HEK293T (cell line): Measurements from ENCODE around the gene PRKCH.

Source experiments
- CTCF ChIA-PET: fragments of 350-600 bp; formaldehyde crosslinking; extraction: SDS; loops from one replicate; lab custom pipeline; 2021; ENCODE audit warnings: antibody characterized with exemption, inconsistent platforms; lab: Yijun Ruan, JAX
- POLR2A ChIA-PET: fragments of 350-600 bp; formaldehyde crosslinking; extraction: SDS; loops from one replicate; lab custom pipeline; 2020; ENCODE audit warnings: antibody characterized with exemption, inconsistent platforms; lab: Yijun Ruan, JAX
- DNase-seq: peaks from one replicate; pipeline ENCODE4 v3.0.0; 2012; ENCODE audit warnings: mixed read lengths; ENCODE audit errors: extremely low spot score
- ARNT ChIP-seq: fragments of 450-650 bp; IDR thresholded peaks from 2 replicates; pipeline ENCODE4 v1.6.1; 2017; ENCODE audit warnings: mild to moderate bottlenecking
- BHLHE40 ChIP-seq: fragments of 450-650 bp; IDR thresholded peaks from 2 replicates; pipeline ENCODE4 v1.6.1; 2016; ENCODE audit warnings: mild to moderate bottlenecking, moderate library complexity, borderline replicate concordance
- CTBP1 ChIP-seq: fragments of 450-650 bp; IDR thresholded peaks from 2 replicates; pipeline ENCODE4 v1.6.1; 2016; ENCODE audit warnings: borderline replicate concordance
- ELF4 ChIP-seq: fragments of 450-650 bp; IDR thresholded peaks from 2 replicates; pipeline ENCODE4 v1.6.1; 2017; ENCODE audit warnings: antibody characterized with exemption
- FOXA1 ChIP-seq: fragments of 450-650 bp; IDR thresholded peaks from 2 replicates; pipeline ENCODE4 v1.6.1; 2016; ENCODE audit warnings: mild to moderate bottlenecking
- FOXK2 ChIP-seq: fragments of 450-650 bp; IDR thresholded peaks from 2 replicates; pipeline ENCODE4 v1.6.1; 2016; ENCODE audit warnings: mild to moderate bottlenecking
- FOXM1 ChIP-seq: fragments of 450-650 bp; IDR thresholded peaks from 2 replicates; pipeline ENCODE4 v1.6.1; 2017; ENCODE audit warnings: mild to moderate bottlenecking, borderline replicate concordance
- HDGF ChIP-seq: fragments of 450-650 bp; IDR thresholded peaks from 2 replicates; pipeline ENCODE4 v1.6.1; 2017; ENCODE audit warnings: antibody characterized with exemption, borderline replicate concordance
- L3MBTL2 ChIP-seq: fragments of 450-650 bp; conservative IDR thresholded peaks from 2 replicates; pipeline ENCODE4 v1.6.1; 2016; ENCODE audit warnings: mild to moderate bottlenecking
- LEF1 ChIP-seq: fragments of 450-650 bp; IDR thresholded peaks from 2 replicates; pipeline ENCODE4 v1.6.1; 2017; ENCODE audit warnings: mild to moderate bottlenecking, borderline replicate concordance
- NFRKB ChIP-seq: fragments of 450-650 bp; IDR thresholded peaks from 2 replicates; pipeline ENCODE4 v1.6.1; 2016; ENCODE audit warnings: mild to moderate bottlenecking, moderate library complexity
- PKNOX1 ChIP-seq: fragments of 450-650 bp; IDR thresholded peaks from 2 replicates; pipeline ENCODE4 v1.6.1; 2016
- SP1 ChIP-seq: fragments of 450-650 bp; IDR thresholded peaks from 2 replicates; pipeline ENCODE4 v1.6.1; 2017
- SUZ12 ChIP-seq: fragments of 450-650 bp; IDR thresholded peaks from 2 replicates; pipeline ENCODE4 v1.6.1; 2016; ENCODE audit warnings: mild to moderate bottlenecking
- TARDBP ChIP-seq: fragments of 450-650 bp; IDR thresholded peaks from 2 replicates; pipeline ENCODE4 v1.6.1; 2016
- ZNF384 ChIP-seq: fragments of 450-650 bp; IDR thresholded peaks from 2 replicates; pipeline ENCODE4 v1.6.1; 2016

PRKCH gene

GRCh38 chr14:61569308-61569707 lies 247.9 kb downstream of the PRKCH start:
- POLR2A ChIA-PET = interaction anchor here (1.0 to 1.8 kb wide), 2 partner anchors 8 to 126 kb away, joined by 3 to 4 read pairs; partner anchors contain the start of gene HIF1A
- CTCF ChIA-PET = no interaction called here
- no peak for DNase-seq
- TF ChIP-seq SUZ12 (no peak), L3MBTL2 (no peak), TARDBP (no peak), FOXA1 (no peak), FOXM1 (no peak), PKNOX1 (no peak), SP1 (no peak), ELF4 (no peak), LEF1 (no peak), ARNT (no peak), BHLHE40 (no peak), NFRKB (no peak), CTBP1 (no peak), ZNF384 (no peak), FOXK2 (no peak), HDGF (no peak)

GRCh38 chr14:61569812-61570548 lies 248.6 kb downstream of the PRKCH start:
- ChIA-PET CTCF (interaction anchor here (1.2 to 1.3 kb wide), 2 partner anchors 8 to 38 kb away, joined by 3 to 5 read pairs; no protein-coding TSS in a partner anchor), POLR2A (interaction anchor here (1.0 to 1.8 kb wide), 2 partner anchors 11 to 125 kb away, joined by 4 to 6 read pairs; partner anchors contain the start of gene HIF1A)
- TF ChIP-seq SUZ12 = no peak
- TF ChIP-seq L3MBTL2 = no peak
- no peak for TF ChIP-seq TARDBP
- no peak for TF ChIP-seq LEF1
- TF ChIP-seq FOXK2 = no peak
- no peak for TF ChIP-seq FOXA1
- no peak for TF ChIP-seq HDGF
- TF ChIP-seq BHLHE40 = no peak
- TF ChIP-seq FOXM1 = no peak
- TF ChIP-seq ELF4 = no peak
- TF ChIP-seq CTBP1 = no peak
- TF ChIP-seq PKNOX1 = no peak
- TF ChIP-seq ZNF384 = no peak
- no peak for TF ChIP-seq ARNT
- TF ChIP-seq NFRKB = no peak
- no peak for TF ChIP-seq SP1
- DNase-seq = no peak

GRCh38 chr14:61570549-61571290 lies 249.3 kb downstream of the PRKCH start:
- ChIA-PET CTCF (interaction anchor here (0.6 to 1.3 kb wide), 4 partner anchors 9 to 267 kb away, joined by 3 to 9 read pairs (median 4); no protein-coding TSS in a partner anchor), POLR2A (interaction anchor here (1.0 to 1.8 kb wide), 2 partner anchors 11 to 124 kb away, joined by 4 to 6 read pairs; partner anchors contain the start of gene HIF1A)
- DNase-seq = no peak

GRCh38 chr14:61571917-61572316 lies 250.5 kb downstream of the PRKCH start:
- DNase-seq = no peak
- POLR2A ChIA-PET = interaction anchor here (0.7 kb wide), 1 partner anchor 78 kb away, joined by 3 read pairs; no protein-coding TSS in a partner anchor
- TF ChIP-seq FOXA1 = no peak
- TF ChIP-seq FOXM1 = no peak
- TF ChIP-seq PKNOX1 = no peak
- TF ChIP-seq ARNT = no peak
- no peak for TF ChIP-seq ELF4
- no peak for TF ChIP-seq SP1
- TF ChIP-seq HDGF = no peak
- no peak for TF ChIP-seq FOXK2
- no peak for TF ChIP-seq L3MBTL2
- CTCF ChIA-PET = no interaction called here

More at GRCh38 chr14:61570549-61571290, 249.3 kb downstream of the PRKCH start:
- no peak for TF ChIP-seq L3MBTL2
- TF ChIP-seq LEF1 = no peak
- TF ChIP-seq BHLHE40 = no peak
- no peak for TF ChIP-seq FOXK2
- no peak for TF ChIP-seq ARNT
- TF ChIP-seq SUZ12 = no peak
- TF ChIP-seq FOXA1 = no peak
- no peak for TF ChIP-seq NFRKB
- TF ChIP-seq PKNOX1 = no peak
- no peak for TF ChIP-seq ELF4
- no peak for TF ChIP-seq TARDBP
- TF ChIP-seq CTBP1 = no peak
- TF ChIP-seq ZNF384 = no peak
- TF ChIP-seq HDGF = no peak
- no peak for TF ChIP-seq FOXM1
- no peak for TF ChIP-seq SP1

GRCh38 chr14:61573321-61573720 lies 251.9 kb downstream of the PRKCH start:
- TF ChIP-seq ARNT (no peak), FOXA1 (no peak), HDGF (no peak), ELF4 (no peak)
- POLR2A ChIA-PET = no interaction called here
- CTCF ChIA-PET = no interaction called here
- DNase-seq = no peak
